Common myeloid progenitor, CD34-positive (primary cell): ENCODE results near the gene CASP8AP2.
"Not testable (repeated sequence)": the region's sequence is repeated elsewhere in the genome, so short reads cannot be mapped to it uniquely, and the experiment has no call there.

ENCODE experiments used
- CTCF ChIA-PET: fragments of 350-600 bp; sonication (Branson Sonifier 250); formaldehyde crosslinking; loops from one replicate; lab custom pipeline; 2021; ENCODE audit warnings: antibody characterized with exemption; lab: Charles Lee
- POLR2A ChIA-PET: fragments of 350-600 bp; sonication (Branson Sonifier 250); formaldehyde crosslinking; loops from one replicate; lab custom pipeline; 2021; ENCODE audit warnings: antibody characterized with exemption; lab: Charles Lee
- DNase-seq, 3 donors: peaks; one replicate each; pipeline versions ENCODE4 v3.0.0 to v3.0.0-alpha.2; 2013
- H3K27ac ChIP-seq, 2 experiments: 1 replicate in 1 of 2; 2 replicates in 1 of 2; pipeline ENCODE4 v1.7.0; 2013; ENCODE audit warnings: inconsistent platforms in 2 of 2, low read length in 2 of 2, mild to moderate bottlenecking in 2 of 2, low read depth in 1 of 2, moderate library complexity in 1 of 2; ENCODE audit not compliant: severe bottlenecking in 2 of 2, insufficient read depth in 1 of 2, poor library complexity in 1 of 2
- H3K27me3 ChIP-seq, 5 experiments: replicated peaks in 2 of 5; 1 replicate in 3 of 5; 2 replicates in 2 of 5; pipeline versions ENCODE4 v1.6.1 to v1.7.0; 2013; ENCODE audit warnings: low read length in 4 of 5, mild to moderate bottlenecking in 2 of 5, moderate library complexity in 2 of 5, inconsistent platforms in 1 of 5; ENCODE audit not compliant: insufficient read depth in 5 of 5, control insufficient read depth in 4 of 5
- H3K36me3 ChIP-seq, 4 experiments: 1 replicate in 2 of 4; 2 replicates in 2 of 4; pipeline versions ENCODE4 v1.6.1 to v1.7.0; 2013; ENCODE audit warnings: low read length in 3 of 4, control low read depth in 1 of 4, mild to moderate bottlenecking in 1 of 4; ENCODE audit not compliant: control insufficient read depth in 4 of 4, insufficient read depth in 4 of 4
- H3K4me1 ChIP-seq, 4 experiments: 1 replicate in 3 of 4; 2 replicates in 1 of 4; pipeline versions ENCODE4 v1.6.1 to v1.7.1; 2013; ENCODE audit warnings: low read length in 3 of 4, mild to moderate bottlenecking in 3 of 4, control low read depth in 1 of 4, inconsistent platforms in 1 of 4, moderate library complexity in 1 of 4; ENCODE audit not compliant: control insufficient read depth in 4 of 4, insufficient read depth in 4 of 4; ENCODE audit errors: control extremely low read depth in 1 of 4
- H3K4me3 ChIP-seq, 7 experiments: 1 replicate in 4 of 7; 2 replicates in 3 of 7; pipeline versions ENCODE4 v1.5.1 to v1.7.0; 2013; ENCODE audit warnings: mild to moderate bottlenecking in 7 of 7, low read length in 6 of 7, moderate library complexity in 6 of 7, inconsistent platforms in 2 of 7, low read depth in 2 of 7, control low read depth in 1 of 7; ENCODE audit not compliant: insufficient read depth in 4 of 7, control insufficient read depth in 1 of 7; ENCODE audit errors: extremely low read depth in 1 of 7
- H3K9me3 ChIP-seq, 5 experiments: 1 replicate in 4 of 5; 2 replicates in 1 of 5; pipeline versions ENCODE4 v1.6.1 to v1.7.1; 2013; ENCODE audit warnings: low read length in 4 of 5, mild to moderate bottlenecking in 2 of 5, inconsistent platforms in 1 of 5, low read depth in 1 of 5, moderate library complexity in 1 of 5; ENCODE audit not compliant: control insufficient read depth in 4 of 5, insufficient read depth in 2 of 5; ENCODE audit errors: control extremely low read depth in 1 of 5
- WGBS: methylation state at CpG from one replicate; pipeline ENCODE4 v1.1.5; 2013; ENCODE audit not compliant: insufficient coverage; 5-methylcytosine and 5-hydroxymethylcytosine counted together

Gene CASP8AP2

DNA sequence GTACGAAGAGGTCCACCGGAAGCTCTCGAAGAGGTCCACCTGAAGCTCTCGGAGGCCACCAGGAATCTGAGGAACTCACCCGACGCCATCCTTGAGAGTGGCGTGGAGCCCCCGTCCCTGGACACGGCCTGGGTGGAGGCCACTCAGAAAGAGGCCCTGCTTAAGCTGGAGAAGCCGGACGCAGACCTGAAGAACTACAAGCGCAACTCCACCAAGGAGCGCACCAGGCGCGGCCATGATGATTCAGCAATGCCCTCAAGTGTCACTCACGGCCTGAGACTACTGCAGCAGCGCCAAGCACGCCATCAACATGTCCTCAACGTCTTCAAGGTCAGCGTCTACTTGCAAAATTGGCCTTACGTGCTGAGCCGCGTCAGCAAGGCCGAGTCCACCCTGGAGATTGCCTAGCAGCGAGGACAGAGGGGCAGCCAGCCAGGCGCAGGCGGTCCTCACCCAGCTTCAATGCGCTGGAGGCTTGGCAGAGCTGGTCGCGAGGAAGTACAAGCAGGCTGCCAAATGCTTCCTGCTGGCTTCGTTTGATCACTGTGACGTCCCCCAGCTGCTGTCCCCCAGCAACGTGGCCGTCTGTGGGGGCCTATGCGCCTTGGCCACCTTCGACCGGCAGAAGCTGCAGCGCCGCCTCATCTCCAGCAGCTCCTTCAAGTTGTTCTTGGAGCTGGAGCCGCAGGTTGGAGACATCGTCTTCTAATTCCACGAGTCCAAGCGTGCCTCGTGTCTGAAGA, 56.9 kb downstream of the CASP8AP2 start:
- 94% methylated on average over 44 of the region's 44 CpGs for WGBS
- peaks cover 0 to 6% (median 3%) of the 10 kb centered on the region in 4 experiments for H3K4me1 ChIP-seq
- peaks cover 0 to 5% (median 0%) of the 10 kb centered on the region in 5 experiments for H3K9me3 ChIP-seq
- no peak for DNase-seq
- CTCF ChIA-PET = interaction anchor here (0.6 kb wide), 2 partner anchors 256 to 781 kb away, joined by 3 read pairs; no protein-coding TSS in a partner anchor
- peaks cover 3 to 48% (median 11%) of the 10 kb centered on the region in 5 experiments for H3K27me3 ChIP-seq
- no peaks in the 10 kb centered on the region for H3K36me3 ChIP-seq
- POLR2A ChIA-PET = no interaction called here
- no peak overlapping the region for H3K27ac ChIP-seq
- no peak overlapping the region for H3K4me3 ChIP-seq

DNA sequence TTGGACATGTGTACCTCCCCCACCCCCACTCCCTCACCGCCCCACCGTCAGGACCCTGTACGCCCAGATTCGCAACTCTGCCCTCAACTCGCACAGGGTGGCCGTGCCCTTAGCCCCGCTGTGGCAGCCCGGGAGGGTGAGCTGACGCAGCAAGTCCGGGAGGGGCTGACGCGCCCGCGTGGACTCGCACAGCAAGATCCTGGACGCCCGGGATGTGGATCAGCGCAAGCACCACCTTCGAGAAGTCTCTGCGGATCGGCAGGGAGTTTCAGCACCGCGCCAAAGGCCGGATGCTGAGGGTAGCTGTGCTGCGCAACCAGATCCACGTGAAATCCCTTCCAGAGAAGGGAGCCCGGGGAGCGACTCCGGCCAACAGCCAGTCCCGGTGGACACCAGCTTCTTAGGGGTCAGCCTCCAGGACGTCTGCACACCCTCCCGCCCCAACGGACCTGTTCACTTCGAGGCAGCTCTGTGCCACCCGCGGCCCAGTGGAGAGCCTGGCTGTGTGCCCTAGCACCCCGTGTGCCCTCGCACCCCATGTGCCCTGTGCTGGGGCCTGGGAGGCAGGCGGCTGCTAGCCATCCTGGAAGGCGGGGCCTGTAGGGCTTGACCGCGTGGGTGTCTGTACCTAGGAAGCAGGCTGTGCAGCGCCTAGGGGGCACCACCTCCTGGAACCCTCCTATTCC, 57.9 kb downstream of the CASP8AP2 start:
- CTCF ChIA-PET = no interaction called here
- Histone ChIP-seq H3K4me3 (peak overlapping the region in 2 of 7 experiments; percentile 19 to 20), H3K9me3 (peaks cover 0 to 5% (median 0%) of the 10 kb centered on the region in 5 experiments), H3K4me1 (peaks cover 0 to 6% (median 3%) of the 10 kb centered on the region in 4 experiments), H3K36me3 (no peaks in the 10 kb centered on the region), H3K27me3 (peaks cover 3 to 54% (median 14%) of the 10 kb centered on the region in 5 experiments), H3K27ac (no peak overlapping the region)
- peak in 2 of 3 donors; percentile 3 to 13 for DNase-seq
- POLR2A ChIA-PET = no interaction called here
- WGBS = 34% methylated on average over 33 of the region's 43 CpGs

DNA sequence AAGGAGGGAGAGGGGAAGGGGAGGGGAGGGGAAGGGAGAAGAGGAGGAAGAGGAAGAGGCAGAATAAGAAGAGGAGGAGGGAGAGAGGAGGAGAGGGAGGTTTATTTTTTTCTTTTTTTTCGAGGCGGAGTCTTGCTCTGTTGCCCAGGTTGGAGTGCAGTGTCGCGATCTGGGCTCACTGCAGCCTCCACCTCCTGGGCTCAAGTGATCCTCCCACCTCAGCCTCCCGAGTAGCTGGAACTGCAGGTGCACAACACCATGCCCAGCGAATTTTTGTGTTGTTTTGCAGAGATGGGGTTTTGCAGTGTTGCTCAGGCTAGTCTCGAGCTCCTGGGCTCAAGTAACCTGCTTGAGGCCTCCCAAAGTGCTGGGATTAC, 58.4 kb downstream of the CASP8AP2 start:
- Histone ChIP-seq H3K4me3 (no peak overlapping the region), H3K36me3 (no peaks in the 10 kb centered on the region), H3K27ac (no peak overlapping the region), H3K4me1 (peaks cover 0 to 6% (median 3%) of the 10 kb centered on the region in 4 experiments), H3K9me3 (peaks cover 0 to 5% (median 0%) of the 10 kb centered on the region in 5 experiments), H3K27me3 (peaks cover 3 to 54% (median 14%) of the 10 kb centered on the region in 5 experiments)
- POLR2A ChIA-PET = no interaction called here
- WGBS = 79% methylated on average over 4 of the region's 7 CpGs
- CTCF ChIA-PET = no interaction called here
- DNase-seq = no peak

DNA sequence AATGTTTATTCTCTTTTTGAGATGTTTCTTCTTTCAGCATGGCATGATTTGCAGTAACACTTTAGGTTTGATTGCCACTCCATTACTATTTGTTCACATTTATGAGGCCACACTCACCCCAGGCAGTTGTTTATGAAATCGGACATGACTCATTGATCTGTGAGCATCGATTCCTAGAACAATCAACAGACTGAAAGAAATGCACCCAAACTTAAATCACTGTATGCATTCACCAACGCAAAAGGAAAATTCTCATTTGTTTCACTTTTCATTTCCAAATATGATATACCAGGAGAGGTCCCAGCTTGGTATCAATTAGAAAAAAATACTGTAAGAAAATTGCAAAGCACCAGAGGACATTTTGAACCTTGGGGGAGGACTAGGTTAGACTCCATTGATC, 59.2 kb downstream of the CASP8AP2 start:
- ChIA-PET CTCF (no interaction called here), POLR2A (interaction anchor here (0.6 kb wide), 1 partner anchor 26 kb away, joined by 3 read pairs; no protein-coding TSS in a partner anchor)
- peaks cover 0 to 5% (median 0%) of the 10 kb centered on the region in 5 experiments for H3K9me3 ChIP-seq
- H3K36me3 ChIP-seq = no peaks in the 10 kb centered on the region
- no peak overlapping the region for H3K4me3 ChIP-seq
- 100% methylated on average over 1 of the region's 3 CpGs for WGBS
- peaks cover 6 to 54% (median 14%) of the 10 kb centered on the region in 5 experiments for H3K27me3 ChIP-seq
- peaks cover 0 to 6% (median 3%) of the 10 kb centered on the region in 4 experiments for H3K4me1 ChIP-seq
- no peak for DNase-seq
- no peak overlapping the region for H3K27ac ChIP-seq

DNA sequence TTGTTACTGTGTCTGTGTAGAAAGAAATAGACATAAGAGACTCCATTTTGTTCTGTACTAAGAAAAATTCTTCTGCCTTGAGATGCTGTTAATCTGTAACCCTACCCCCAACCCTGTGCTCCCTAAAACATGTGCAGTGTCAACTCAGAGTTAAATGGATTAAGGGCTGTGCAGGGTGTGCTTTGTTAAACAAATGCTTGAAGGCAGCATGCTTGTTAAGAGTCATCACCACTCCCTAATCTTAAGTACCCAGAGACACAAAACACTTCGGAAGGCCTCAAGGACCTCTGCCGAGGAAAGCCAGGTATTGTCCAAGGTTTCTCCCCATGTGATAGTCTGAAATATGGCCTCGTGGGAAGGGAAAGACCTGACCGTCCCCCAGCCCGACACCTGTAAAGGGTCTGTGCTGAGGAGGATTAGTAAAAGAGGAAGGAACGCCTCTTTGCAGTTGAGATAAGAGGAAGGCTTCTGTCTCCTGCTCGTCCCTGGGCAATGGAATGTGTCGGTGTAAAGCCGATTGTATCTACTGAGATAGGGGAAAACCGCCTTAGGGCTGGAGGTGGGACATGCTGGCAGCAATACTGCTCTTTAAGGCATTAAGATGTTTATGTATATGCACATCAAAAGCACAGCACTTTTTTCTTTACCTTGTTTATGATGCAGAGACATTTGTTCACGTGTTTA, 61.3 kb downstream of the CASP8AP2 start:
- DNase-seq, H3K9me3 ChIP-seq, H3K27ac ChIP-seq, H3K4me1 ChIP-seq, CTCF ChIA-PET, H3K36me3 ChIP-seq, POLR2A ChIA-PET, H3K4me3 ChIP-seq: not testable (repeated sequence)
- peaks cover 6 to 53% (median 14%) of the 10 kb centered on the region in 5 experiments for H3K27me3 ChIP-seq
- WGBS = 14% methylated on average over 5 of the region's 11 CpGs

DNA sequence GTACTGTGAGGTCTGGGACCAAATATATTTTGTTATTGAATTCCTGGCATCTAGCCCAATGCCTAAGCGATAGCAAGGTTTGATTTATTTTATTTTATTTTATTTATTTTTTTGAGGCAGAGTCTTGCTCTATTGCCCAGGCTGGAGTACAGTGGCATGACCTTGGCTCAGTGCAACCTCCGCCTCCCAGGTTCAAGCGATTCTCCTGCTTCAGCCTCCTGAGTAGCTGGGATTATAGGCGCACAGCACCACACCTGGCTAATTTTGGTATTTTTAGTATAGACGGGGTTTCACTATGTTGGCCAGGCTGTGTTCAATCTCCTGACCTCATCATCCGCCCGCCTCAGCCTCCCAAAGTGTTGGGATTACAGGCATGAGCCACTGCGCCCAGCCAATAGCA, 62.9 kb downstream of the CASP8AP2 start:
- H3K4me1 ChIP-seq, H3K4me3 ChIP-seq, H3K27ac ChIP-seq, H3K9me3 ChIP-seq, POLR2A ChIA-PET, H3K36me3 ChIP-seq, DNase-seq, CTCF ChIA-PET: not testable (repeated sequence)
- peaks cover 2 to 40% (median 14%) of the 10 kb centered on the region in 5 experiments for H3K27me3 ChIP-seq
- whole genome bisulfite sequencing = 88% methylated on average over 7 of the region's 8 CpGs
